Gastroesophageal sphincter (tissue), 3 donors: Measurements from ENCODE around the gene MBNL1.

Experiments
- CTCF ChIP-seq, 4 experiments: fragments of 200-600 bp in 2 of 4; fragments of 450-650 bp in 2 of 4; sonication (generic) in 1 of 4; IDR thresholded peaks; one replicate each; pipeline ENCODE4 v1.5.1; 2017 to 2019; ENCODE audit warnings: antibody characterized with exemption in 4 of 4, mild to moderate bottlenecking in 2 of 4, moderate library complexity in 2 of 4
- POLR2A ChIP-seq, 2 donors: fragments of 450-650 bp; IDR thresholded peaks; one replicate each; pipeline ENCODE4 v1.6.1; 2017; ENCODE audit warnings: antibody characterized with exemption in 2 of 2, mild to moderate bottlenecking in 2 of 2, moderate library complexity in 1 of 2
- POLR2AphosphoS5 ChIP-seq: sonication (generic); formaldehyde crosslinking; IDR thresholded peaks from one replicate; pipeline ENCODE4 v1.6.1; 2017; ENCODE audit warnings: antibody characterized with exemption

DNA sequence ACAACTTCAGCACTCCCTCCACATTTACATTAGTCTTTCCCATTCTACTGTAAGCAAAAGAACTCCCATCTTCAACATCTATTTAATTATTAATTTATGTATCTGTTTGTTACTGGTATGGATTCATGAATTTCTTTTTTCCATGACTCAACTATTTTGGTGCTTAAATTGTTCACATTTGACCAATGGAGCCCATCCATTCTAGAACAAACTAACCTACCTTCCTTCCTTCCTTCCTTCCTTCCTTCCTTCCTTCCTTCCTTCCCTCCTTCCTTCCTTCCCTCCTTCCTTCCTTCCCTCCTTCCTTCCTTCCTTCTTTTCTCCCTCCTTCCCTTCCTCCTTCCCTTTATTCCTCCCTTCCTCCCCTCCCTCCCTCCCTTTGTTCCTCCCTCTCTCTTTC, 16.8 kb upstream of the MBNL1 start:
- TF ChIP-seq CTCF (IDR thresholded peaks at IDR 0.05) (no peak), POLR2A (IDR thresholded peaks at IDR 0.05) (no peak), POLR2AphosphoS5 (no peak)
